GM21423 (cell line): ENCODE data around the gene CAPN10.

Experiments
- ATAC-seq: cut with Tn5 transposase; IDR thresholded peaks from one replicate; pipeline ENCODE4 v1.9.1; 2021; ENCODE audit warnings: mild to moderate bottlenecking, moderate library complexity; ENCODE audit not compliant: unreplicated experiment

Gene CAPN10

GRCh38 chr2:240622531-240623235, 36.1 kb downstream of the CAPN10 start:
- peak; percentile 21 for ATAC-seq

DNA sequence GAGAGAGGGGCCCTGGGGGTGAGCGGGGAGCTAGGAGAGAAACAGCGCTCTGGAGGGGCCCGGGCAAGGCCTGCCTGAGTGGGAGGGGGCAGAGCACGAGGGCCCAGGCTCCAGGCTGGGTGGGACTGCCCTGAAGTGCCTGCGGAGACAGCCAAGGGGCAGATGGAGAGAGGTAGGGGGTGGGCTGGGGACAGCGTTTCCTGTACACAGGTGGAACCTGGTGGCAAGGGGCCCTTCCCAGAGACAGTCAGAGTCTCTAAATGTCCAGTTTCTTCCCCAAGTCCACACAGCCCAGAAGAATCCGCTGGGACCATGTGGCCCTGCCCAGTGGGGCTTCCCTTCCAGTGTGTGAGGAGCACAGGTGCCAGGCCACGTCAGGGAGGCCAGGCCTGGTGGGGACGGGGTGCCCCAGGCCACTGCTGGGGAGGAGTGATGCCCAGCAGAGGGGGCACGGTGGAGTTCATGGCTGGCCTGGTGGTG, 37.0 kb downstream of the CAPN10 start:
- no peak for ATAC-seq

- ATAC-seq, result no peak
Measured at GRCh38 chr2:240624011-240624949, 37.7 kb downstream of the CAPN10 start.

DNA sequence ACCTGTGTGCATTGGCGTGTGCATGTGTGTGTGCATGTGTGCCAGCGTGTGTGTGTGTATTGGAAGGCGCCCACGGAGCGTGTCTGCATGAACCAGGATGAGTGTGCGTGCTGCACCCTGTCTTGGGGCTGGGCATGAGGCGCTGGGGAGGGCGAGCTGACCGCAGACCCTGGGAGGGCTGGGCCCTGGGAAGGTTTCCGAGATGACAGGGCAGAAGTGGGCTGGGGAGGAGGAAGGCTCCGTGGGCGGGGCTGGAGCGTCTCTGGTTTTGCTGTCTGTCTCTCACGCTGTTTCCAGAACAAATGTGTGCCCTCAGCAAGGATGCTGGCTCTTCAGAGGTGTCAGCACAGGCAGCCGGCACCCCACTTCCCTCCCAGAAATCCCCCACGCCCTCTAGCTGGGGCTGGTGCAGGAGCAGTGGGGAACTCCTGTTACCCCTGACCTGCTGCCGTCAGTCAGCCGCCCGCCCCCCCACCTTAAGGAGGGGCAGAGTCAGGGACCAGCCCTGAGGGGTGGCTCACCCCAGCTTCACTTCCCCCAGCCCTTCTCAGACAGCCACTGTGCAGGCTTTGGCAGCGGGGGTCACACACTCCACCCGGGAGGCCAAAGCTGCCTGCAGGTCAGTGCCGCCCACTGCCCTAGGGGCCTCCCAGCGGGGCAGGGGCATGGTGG, 38.6 kb downstream of the CAPN10 start, which contains the start of gene GPR35:
GPR35 (plus strand) TSS at position 531 of the 672 bp plus-strand sequence. CDS start 4,473 bp downstream, outside the sequence.
- no peak for ATAC-seq

DNA sequence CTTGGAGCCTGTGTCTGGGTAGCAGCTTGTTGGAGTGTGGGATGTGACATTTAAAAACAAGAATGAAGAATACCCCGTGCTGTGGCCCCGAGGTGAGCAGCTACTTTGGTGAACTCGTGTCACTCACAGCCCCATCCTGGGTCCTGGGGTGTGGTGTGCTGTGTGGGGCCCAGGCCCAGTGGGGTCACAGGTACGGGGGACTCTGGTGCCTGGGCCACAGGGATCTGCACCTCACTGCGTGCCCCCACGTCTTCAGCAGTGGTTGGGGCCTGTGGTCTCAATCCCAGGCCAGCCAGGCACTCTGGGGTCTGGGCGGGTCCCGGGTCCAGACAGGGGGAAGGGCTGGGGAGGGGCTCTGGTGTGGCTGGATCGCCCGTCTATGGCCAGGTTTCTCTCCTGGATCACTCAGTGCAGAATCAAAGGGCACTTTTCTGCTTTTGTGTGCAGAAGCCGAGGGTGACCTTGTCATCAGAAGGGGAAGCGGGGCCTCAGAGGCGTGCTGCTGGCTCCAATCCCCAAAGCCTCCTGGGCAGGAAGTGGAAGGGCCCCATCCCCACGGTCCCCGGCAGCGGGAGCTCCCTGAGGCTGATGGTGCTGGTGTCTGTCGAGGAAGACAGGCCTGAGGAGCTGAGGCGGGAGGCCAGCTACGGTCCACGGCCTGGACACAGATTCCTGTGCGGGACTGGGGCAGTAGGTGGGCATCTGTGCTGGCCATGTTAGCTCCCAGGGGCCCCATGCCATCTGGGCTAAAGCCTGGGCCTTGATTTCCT, 40.2 kb downstream of the CAPN10 start:
- no peak for ATAC-seq

DNA sequence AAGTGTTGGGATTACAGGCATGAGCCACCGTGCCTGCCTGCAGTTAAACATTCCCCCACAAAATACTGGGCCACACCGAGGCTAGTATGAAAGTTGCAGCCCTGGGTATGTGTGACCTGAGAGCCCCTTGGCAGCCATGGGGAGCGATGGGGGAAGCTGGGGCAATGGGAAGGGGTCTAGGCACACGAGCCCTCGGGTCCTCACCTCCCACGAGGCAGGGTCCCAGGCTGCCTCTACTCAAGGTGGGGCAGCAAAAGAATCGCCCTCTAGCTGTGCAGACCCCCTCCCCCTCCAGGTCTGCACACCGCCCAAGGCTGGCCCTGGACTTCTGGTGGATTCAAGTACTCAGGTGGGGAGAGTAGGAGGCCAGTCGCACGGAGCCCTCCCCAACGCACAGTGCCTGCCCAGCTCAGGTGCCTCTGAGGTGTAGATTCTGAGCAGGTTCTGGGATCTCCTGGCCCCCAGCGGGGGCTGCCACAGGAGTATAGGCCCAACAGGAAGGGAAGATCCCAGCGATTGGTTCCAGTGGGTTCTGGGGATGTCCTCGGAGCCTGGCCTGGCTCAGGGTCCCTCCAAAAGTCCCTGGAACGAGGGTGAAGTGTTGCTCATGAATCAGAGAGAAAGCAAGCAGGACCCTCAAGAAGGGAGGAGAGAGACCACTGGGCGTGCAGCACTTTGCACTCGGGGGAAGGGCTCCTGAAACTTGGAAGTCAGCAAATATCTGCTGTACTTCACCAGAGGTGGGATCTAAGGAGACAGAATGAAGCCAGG, 41.4 kb downstream of the CAPN10 start:
- no peak for ATAC-seq

DNA sequence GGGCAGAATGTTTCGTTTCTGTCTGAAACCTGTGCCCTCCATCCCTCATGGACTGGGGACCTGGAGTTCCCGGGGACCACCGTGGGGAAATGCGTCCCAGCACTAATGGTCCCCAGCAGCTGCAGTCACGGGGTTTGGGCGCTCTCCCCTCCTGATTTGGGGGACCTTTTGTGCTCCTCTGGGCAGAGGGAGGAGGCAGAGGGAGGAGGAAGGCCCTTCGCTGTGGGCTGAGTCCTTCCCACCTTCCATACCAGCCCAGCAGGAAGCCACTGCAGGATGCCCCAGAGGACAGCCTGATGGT, 41.9 kb downstream of the CAPN10 start:
- ATAC-seq, result no peak

DNA sequence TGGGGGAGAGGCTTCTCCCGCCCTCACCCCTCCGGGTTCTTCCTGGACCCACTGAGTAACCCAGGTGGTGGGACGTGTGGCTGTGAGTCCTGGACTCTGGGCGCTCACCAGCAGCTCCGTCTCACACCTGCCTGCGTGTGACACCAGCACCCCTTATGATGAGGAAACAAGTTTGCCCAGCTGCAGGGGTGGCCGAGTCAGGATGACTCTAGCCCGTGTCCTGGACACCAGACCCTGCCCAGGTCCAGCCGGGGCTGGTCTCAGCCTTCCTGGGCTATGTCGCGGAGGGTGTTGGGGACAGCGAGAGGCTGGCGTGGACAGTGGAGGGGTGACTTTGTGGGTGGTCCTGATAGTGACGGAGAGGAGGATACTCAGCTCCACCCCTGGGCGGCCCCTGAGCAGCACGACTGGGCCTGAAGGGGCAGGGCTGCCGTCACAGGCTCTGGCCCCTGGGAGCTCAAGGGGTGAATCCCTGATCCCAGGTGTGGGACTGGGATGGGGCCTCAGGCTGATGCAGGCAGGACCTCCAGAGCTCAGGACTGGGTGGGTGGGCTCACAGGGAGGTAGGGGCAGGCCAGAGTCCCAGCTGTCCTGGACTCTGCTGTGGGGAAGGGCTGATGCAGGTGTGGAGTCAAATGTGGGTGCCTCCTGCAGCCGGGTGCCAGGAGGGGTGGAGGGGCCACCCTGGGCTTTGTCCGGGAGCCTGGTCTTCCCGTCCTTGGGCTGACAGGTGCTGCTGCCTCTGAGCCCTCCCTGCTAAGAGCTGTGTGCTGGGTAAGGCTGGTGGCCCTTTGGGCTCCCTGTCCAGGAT, 42.5 kb downstream of the CAPN10 start:
- no peak for ATAC-seq

- ATAC-seq, result no peak
Measured at GRCh38 chr2:240629619-240629967, 43.1 kb downstream of the CAPN10 start.

- ATAC-seq, result no peak
Measured at GRCh38 chr2:240629968-240630770, 43.6 kb downstream of the CAPN10 start.

DNA sequence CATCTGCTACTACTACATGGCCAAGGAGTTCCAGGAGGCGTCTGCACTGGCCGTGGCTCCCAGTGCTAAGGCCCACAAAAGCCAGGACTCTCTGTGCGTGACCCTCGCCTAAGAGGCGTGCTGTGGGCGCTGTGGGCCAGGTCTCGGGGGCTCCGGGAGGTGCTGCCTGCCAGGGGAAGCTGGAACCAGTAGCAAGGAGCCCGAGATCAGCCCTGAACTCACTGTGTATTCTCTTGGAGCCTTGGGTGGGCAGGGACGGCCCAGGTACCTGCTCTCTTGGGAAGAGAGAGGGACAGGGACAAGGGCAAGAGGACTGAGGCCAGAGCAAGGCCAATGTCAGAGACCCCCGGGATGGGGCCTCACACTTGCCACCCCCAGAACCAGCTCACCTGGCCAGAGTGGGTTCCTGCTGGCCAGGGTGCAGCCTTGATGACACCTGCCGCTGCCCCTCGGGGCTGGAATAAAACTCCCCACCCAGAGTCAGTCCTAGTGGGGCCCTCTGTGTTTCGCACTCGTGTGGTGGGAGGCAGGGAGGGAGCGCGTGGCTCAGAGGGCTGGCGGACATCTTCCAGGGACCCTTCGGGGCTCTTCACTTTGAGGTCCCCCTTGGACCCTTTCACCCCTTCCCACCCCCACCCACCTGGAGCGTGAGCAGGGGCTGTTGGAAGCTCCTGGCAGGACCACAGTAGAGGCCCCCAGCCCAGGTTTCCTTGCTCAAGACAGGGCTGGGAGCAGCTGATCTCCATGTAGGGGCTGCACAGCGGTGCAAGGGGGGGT, 44.4 kb downstream of the CAPN10 start:
- no peak for ATAC-seq

GRCh38 chr2:240631548-240632305, 45.2 kb downstream of the CAPN10 start:
- ATAC-seq, result no peak

DNA sequence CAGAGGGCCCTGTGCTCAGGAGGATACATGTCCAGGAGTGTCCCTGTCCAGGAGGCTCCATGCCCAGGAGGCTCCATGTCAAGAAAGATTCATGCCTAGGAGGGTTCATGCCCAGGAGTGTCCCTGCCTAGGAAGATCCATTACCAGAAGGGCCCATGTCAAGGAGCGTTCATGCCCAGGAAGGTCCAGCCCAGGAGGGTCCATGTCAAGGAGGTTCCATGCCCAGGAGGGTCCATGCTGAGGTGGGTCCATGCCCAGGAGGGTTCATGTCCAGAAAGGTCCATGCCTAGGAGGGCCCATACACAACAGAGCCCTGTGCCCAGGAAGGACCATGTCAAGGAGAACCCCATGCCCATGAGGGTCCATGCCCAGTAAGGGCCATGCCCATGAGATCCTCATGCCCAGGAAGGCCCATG, 45.8 kb downstream of the CAPN10 start:
- no peak for ATAC-seq

GRCh38 chr2:240635121-240635997, 48.8 kb downstream of the CAPN10 start:
- ATAC-seq, result no peak

GRCh38 chr2:240635998-240636547, 49.5 kb downstream of the CAPN10 start:
- no peak for ATAC-seq
